Osteoblast (primary cell): Measurements from ENCODE around the gene RNASEH2A. TPM values are rescaled to one million over a fixed set of nuclear protein-coding genes. Genes with fewer than 3 reads are reported as not detected.

Experiments
- DNase-seq: peaks from one replicate; pipeline ENCODE4 v3.0.0; 2011; ENCODE audit warnings: low spot score, mixed read lengths; ENCODE audit not compliant: insufficient read length; ENCODE audit errors: missing footprints
- H2AFZ ChIP-seq: 2 replicates; pipeline ENCODE4 v1.6.0; 2011; ENCODE audit warnings: mild to moderate bottlenecking, low read length
- H3K27ac ChIP-seq: 2 replicates; pipeline ENCODE4 v1.5.1; 2011; ENCODE audit warnings: mild to moderate bottlenecking, low read depth, low read length, moderate library complexity
- H3K27me3 ChIP-seq: 2 replicates; pipeline ENCODE4 v1.6.0; 2012; ENCODE audit warnings: mild to moderate bottlenecking, control low read depth, inconsistent platforms, low read length, moderate library complexity; ENCODE audit not compliant: insufficient read depth
- H3K36me3 ChIP-seq: 2 replicates; pipeline ENCODE4 v1.5.1; 2011; ENCODE audit warnings: mild to moderate bottlenecking, low read length, control low read depth, moderate library complexity; ENCODE audit not compliant: insufficient read depth
- H3K4me1 ChIP-seq: 2 replicates; pipeline ENCODE4 v1.5.1; 2011; ENCODE audit warnings: mild to moderate bottlenecking, low read length, control low read depth, moderate library complexity; ENCODE audit not compliant: insufficient read depth
- H3K4me2 ChIP-seq: 2 replicates; pipeline ENCODE4 v1.6.0; 2011; ENCODE audit warnings: mild to moderate bottlenecking, low read length; ENCODE audit not compliant: insufficient read depth
- H3K4me3 ChIP-seq: fragments of 200-600 bp; sonication (generic); 3 replicates; pipeline ENCODE4 v1.5.1; 2012; ENCODE audit warnings: mild to moderate bottlenecking, low read length, inconsistent platforms; ENCODE audit not compliant: insufficient read depth
- H3K79me2 ChIP-seq: 2 replicates; pipeline ENCODE4 v1.6.0; 2012; ENCODE audit warnings: mild to moderate bottlenecking, low read length, control low read depth, inconsistent platforms; ENCODE audit not compliant: insufficient read depth
- H3K9me3 ChIP-seq: 2 replicates; pipeline ENCODE4 v1.5.1; 2011; ENCODE audit warnings: low read depth, low read length, control low read depth
- H4K20me1 ChIP-seq: 2 replicates; pipeline ENCODE4 v1.6.0; 2012; ENCODE audit warnings: mild to moderate bottlenecking, low read length, control low read depth; ENCODE audit not compliant: insufficient read depth
- total RNA-seq: library from RNA; depleted of rRNA; stranded (reverse); fragments of >200 nt; gene quantifications from 2 replicates; pipeline ENCODE4 v1.2.3, GENCODE V29; 2012
- TF ChIP-seq, protein P1 (sequence below): IDR thresholded peaks from 2 replicates; pipeline ENCODE4 v1.5.1; 2011; ENCODE audit warnings: mild to moderate bottlenecking, low read depth, low read length, moderate library complexity; ENCODE audit errors: extremely low read depth

RNASEH2A gene
- total RNA-seq, 1 donor, result 7.6 TPM

DNA sequence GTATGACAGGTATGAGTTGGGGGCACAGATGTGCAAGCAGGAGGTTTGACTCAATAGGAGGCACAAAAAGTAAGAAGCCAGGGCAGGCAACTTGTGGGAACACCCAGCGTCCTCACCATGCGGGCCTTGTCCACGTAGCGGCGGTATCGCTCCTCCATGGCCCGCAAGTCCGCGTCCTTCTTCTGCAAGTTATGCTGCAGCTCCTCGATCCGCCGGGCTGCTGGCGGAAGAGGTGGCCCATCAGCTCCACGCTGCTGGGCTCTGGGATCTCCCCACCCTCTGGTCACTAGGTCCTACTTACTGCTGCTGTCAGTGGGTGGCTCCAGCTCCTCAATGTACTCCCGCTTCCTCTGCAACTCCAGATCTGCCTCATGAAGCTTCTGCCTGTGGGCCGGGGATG, 41.7 kb upstream of the RNASEH2A start:
- H3K4me3 ChIP-seq, result no peak overlapping the region
- no peaks in the 10 kb centered on the region for H4K20me1 ChIP-seq
- H3K4me1 ChIP-seq, result no peaks in the 10 kb centered on the region
- H3K27ac ChIP-seq, result no peak overlapping the region
- DNase-seq, result peak; percentile 36
- TF ChIP-seq, protein P1, sequence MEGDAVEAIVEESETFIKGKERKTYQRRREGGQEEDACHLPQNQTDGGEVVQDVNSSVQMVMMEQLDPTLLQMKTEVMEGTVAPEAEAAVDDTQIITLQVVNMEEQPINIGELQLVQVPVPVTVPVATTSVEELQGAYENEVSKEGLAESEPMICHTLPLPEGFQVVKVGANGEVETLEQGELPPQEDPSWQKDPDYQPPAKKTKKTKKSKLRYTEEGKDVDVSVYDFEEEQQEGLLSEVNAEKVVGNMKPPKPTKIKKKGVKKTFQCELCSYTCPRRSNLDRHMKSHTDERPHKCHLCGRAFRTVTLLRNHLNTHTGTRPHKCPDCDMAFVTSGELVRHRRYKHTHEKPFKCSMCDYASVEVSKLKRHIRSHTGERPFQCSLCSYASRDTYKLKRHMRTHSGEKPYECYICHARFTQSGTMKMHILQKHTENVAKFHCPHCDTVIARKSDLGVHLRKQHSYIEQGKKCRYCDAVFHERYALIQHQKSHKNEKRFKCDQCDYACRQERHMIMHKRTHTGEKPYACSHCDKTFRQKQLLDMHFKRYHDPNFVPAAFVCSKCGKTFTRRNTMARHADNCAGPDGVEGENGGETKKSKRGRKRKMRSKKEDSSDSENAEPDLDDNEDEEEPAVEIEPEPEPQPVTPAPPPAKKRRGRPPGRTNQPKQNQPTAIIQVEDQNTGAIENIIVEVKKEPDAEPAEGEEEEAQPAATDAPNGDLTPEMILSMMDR, result no peak
- no peak overlapping the region for H2AFZ ChIP-seq
- no peaks in the 10 kb centered on the region for H3K79me2 ChIP-seq
- no peak overlapping the region for H3K4me2 ChIP-seq
- H3K27me3 ChIP-seq, result no peaks in the 10 kb centered on the region
- no peaks in the 10 kb centered on the region for H3K36me3 ChIP-seq
- H3K9me3 ChIP-seq, result no peaks in the 10 kb centered on the region

DNA sequence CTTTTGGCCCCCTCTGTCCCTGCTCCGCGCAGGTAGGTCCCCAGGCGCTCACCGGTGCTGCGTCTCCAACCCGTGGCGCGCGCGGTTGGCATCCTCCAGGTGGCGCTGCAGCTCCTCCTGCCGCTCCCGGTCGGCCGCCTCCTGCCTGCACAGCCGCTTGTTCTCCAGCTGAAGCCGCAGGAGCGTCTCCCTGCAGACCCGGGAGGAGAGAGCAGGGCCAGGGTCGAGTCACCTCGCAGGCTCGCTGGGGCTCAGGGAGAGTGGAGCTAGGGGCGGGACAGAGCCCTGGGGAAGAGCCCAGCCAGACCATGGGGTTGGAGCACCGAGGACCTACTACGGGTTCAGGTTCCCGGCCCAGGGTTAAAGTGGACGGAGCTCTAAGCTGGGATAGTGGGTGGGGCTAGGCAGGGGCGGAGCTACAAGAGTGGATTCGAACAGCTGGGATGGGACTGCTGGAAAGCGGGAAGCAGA, 40.3 kb upstream of the RNASEH2A start:
- Histone ChIP-seq H3K79me2 (no peaks in the 10 kb centered on the region), H3K27me3 (no peaks in the 10 kb centered on the region), H3K27ac (no peak overlapping the region), H3K4me1 (no peaks in the 10 kb centered on the region), H3K4me3 (peak overlapping the region; percentile 78), H3K4me2 (peak overlapping the region; percentile 94), H4K20me1 (no peaks in the 10 kb centered on the region), H3K9me3 (no peaks in the 10 kb centered on the region), H3K36me3 (no peaks in the 10 kb centered on the region), H2AFZ (peak overlapping the region; percentile 95)
- TF ChIP-seq, protein P1, result peak; percentile 80
- peak; percentile 100 for DNase-seq

GRCh38 chr19:12767150-12767549, 39.2 kb upstream of the RNASEH2A start:
- Histone ChIP-seq H2AFZ (no peak overlapping the region), H3K4me3 (no peak overlapping the region), H3K4me2 (no peak overlapping the region), H3K79me2 (no peaks in the 10 kb centered on the region), H3K27me3 (no peaks in the 10 kb centered on the region), H3K9me3 (no peaks in the 10 kb centered on the region), H3K4me1 (peaks cover 2% of the 10 kb centered on the region), H3K36me3 (no peaks in the 10 kb centered on the region), H3K27ac (no peak overlapping the region), H4K20me1 (no peaks in the 10 kb centered on the region)
- TF ChIP-seq, protein P1, result no peak
- DNase-seq, result peak; percentile 62

GRCh38 chr19:12767666-12768065, 38.7 kb upstream of the RNASEH2A start:
- H3K27me3 ChIP-seq, result no peaks in the 10 kb centered on the region
- no peak overlapping the region for H2AFZ ChIP-seq
- peak; percentile 43 for DNase-seq
- H3K4me3 ChIP-seq, result no peak overlapping the region
- TF ChIP-seq, protein P1, result no peak
- H3K79me2 ChIP-seq, result no peaks in the 10 kb centered on the region
- no peaks in the 10 kb centered on the region for H4K20me1 ChIP-seq
- H3K36me3 ChIP-seq, result no peaks in the 10 kb centered on the region
- H3K9me3 ChIP-seq, result no peaks in the 10 kb centered on the region
- H3K4me1 ChIP-seq, result peaks cover 3% of the 10 kb centered on the region
- H3K27ac ChIP-seq, result no peak overlapping the region
- no peak overlapping the region for H3K4me2 ChIP-seq
